ENCODE measurements around the gene TMPRSS9. TPM values are rescaled to one million over a fixed set of nuclear protein-coding genes. Genes with fewer than 3 reads are reported as not detected.

The TMPRSS9 gene
- total and polyA plus RNA-seq, 10 donors: 0.70 to 4.3 (median 2.7) TPM

GRCh38 chr19:2325281-2326046 lies 34.6 kb upstream of the TMPRSS9 start:
- Histone ChIP-seq H3K4me3 (peak overlapping the region in 2 of 8 donors; percentile 4 to 46), H3K36me3 (peaks cover 0 to 66% (median 37%) of the 10 kb centered on the region in 6 donors), H3K9me3 (no peaks in the 10 kb centered on the region), H3K27me3 (replicated peaks in 1 of 7) (no peaks in the 10 kb centered on the region), H3K27ac (peak overlapping the region in 5 of 8 donors; percentile 48 to 86 (median 67)), H3K4me1 (peaks cover 22 to 76% (median 57%) of the 10 kb centered on the region in 6 donors)
- intact Hi-C loops (cut with DNase I; ENCODE audit: low total_unique reads): no loop called here
- peak; percentile 86 for DNase-seq
- WGBS, 5 donors: 30 to 67% (median 40%) methylated on average over 20 to 29 of the region's 29 CpGs
- no peak for TF ChIP-seq POLR2A (IDR thresholded peaks at IDR 0.05)
- TF ChIP-seq POLR2AphosphoS5 (IDR thresholded peaks at IDR 0.05): peak; percentile 54 to 77 (median 68)

GRCh38 chr19:2326699-2327360 lies 33.2 kb upstream of the TMPRSS9 start:
- H3K4me3 ChIP-seq: peak overlapping the region in 5 of 8 donors; percentile 66 to 99 (median 97)
- peaks cover 0 to 52% (median 28%) of the 10 kb centered on the region in 6 donors for H3K36me3 ChIP-seq
- peaks cover 27 to 90% (median 70%) of the 10 kb centered on the region in 6 donors for H3K4me1 ChIP-seq
- DNase-seq: peak; percentile 71
- peak overlapping the region in 4 of 8 donors; percentile 84 to 89 (median 88) for H3K27ac ChIP-seq
- intact Hi-C loops (cut with DNase I; ENCODE audit: low total_unique reads): no loop called here
- no peak for TF ChIP-seq POLR2A (IDR thresholded peaks at IDR 0.05)
- TF ChIP-seq, protein P1, sequence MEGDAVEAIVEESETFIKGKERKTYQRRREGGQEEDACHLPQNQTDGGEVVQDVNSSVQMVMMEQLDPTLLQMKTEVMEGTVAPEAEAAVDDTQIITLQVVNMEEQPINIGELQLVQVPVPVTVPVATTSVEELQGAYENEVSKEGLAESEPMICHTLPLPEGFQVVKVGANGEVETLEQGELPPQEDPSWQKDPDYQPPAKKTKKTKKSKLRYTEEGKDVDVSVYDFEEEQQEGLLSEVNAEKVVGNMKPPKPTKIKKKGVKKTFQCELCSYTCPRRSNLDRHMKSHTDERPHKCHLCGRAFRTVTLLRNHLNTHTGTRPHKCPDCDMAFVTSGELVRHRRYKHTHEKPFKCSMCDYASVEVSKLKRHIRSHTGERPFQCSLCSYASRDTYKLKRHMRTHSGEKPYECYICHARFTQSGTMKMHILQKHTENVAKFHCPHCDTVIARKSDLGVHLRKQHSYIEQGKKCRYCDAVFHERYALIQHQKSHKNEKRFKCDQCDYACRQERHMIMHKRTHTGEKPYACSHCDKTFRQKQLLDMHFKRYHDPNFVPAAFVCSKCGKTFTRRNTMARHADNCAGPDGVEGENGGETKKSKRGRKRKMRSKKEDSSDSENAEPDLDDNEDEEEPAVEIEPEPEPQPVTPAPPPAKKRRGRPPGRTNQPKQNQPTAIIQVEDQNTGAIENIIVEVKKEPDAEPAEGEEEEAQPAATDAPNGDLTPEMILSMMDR (IDR thresholded peaks at IDR 0.05 in 8 of 11, conservative IDR thresholded peaks at IDR 0.05 in 3 of 11): no peak
- TF ChIP-seq POLR2AphosphoS5 (IDR thresholded peaks at IDR 0.05): no peak
- no peaks in the 10 kb centered on the region for H3K9me3 ChIP-seq
- WGBS, 5 donors: 87 to 92% (median 88%) methylated on average over 16 of the region's 16 CpGs
- H3K27me3 ChIP-seq (replicated peaks in 1 of 7): no peaks in the 10 kb centered on the region

GRCh38 chr19:2327773-2328400 lies 32.2 kb upstream of the TMPRSS9 start:
- intact Hi-C loops (cut with DNase I; ENCODE audit: low total_unique reads): no loop called here

More at GRCh38 chr19:2327773-2328400, 32.2 kb upstream of the TMPRSS9 start:
- peak in 1 of 3 donors; percentile 84 for TF ChIP-seq POLR2AphosphoS5 (IDR thresholded peaks at IDR 0.05)
- TF ChIP-seq, protein P1 (IDR thresholded peaks at IDR 0.05 in 8 of 11, conservative IDR thresholded peaks at IDR 0.05 in 3 of 11): no peak
- TF ChIP-seq POLR2A (IDR thresholded peaks at IDR 0.05): peak in 1 of 3 donors; percentile 25
- WGBS, 5 donors: 0 to 1% (median 1%) methylated on average over 18 of the region's 18 CpGs
- Histone ChIP-seq H3K27ac (peak overlapping the region; percentile 51 to 89 (median 82)), H3K9me3 (no peaks in the 10 kb centered on the region), H3K36me3 (peaks cover 0 to 41% (median 20%) of the 10 kb centered on the region in 6 donors), H3K4me3 (peak overlapping the region; percentile 66 to 99 (median 94)), H3K27me3 (replicated peaks in 1 of 7) (no peaks in the 10 kb centered on the region), H3K4me1 (peaks cover 30 to 94% (median 80%) of the 10 kb centered on the region in 6 donors)
- peak; percentile 72 for DNase-seq
